ENCODE results near the gene LDHD.

GRCh38 chr16:75102595-75102994, 14.0 kb downstream of the LDHD start:
- TF ChIP-seq CTCF (IDR thresholded peaks at IDR 0.05; ENCODE audit: low read depth, low read length) (no peak), EZH2phosphoT487 (IDR thresholded peaks at IDR 0.05; ENCODE audit: low read depth) (no peak)
